GM19023 (cell line): Measurements from ENCODE around the gene CHAF1B.

Experiments used
- ATAC-seq: cut with Tn5 transposase; IDR thresholded peaks from one replicate; pipeline ENCODE4 v1.9.1; 2021; ENCODE audit warnings: mild to moderate bottlenecking, moderate library complexity; ENCODE audit not compliant: unreplicated experiment

Gene CHAF1B

GRCh38 chr21:36460866-36461265 is 75.7 kb downstream of the CHAF1B start:
- ATAC-seq = no peak

- ATAC-seq = no peak
These were observed 76.2 kb downstream of the CHAF1B start for GRCh38 chr21:36461277-36461917.

- ATAC-seq = no peak
These were observed 76.8 kb downstream of the CHAF1B start for GRCh38 chr21:36461918-36462486.

- ATAC-seq = no peak
These were observed 78.0 kb downstream of the CHAF1B start for GRCh38 chr21:36463204-36463603.

- no peak for ATAC-seq
These were observed 78.8 kb downstream of the CHAF1B start for GRCh38 chr21:36463991-36464390.

GRCh38 chr21:36464590-36464989 is 79.4 kb downstream of the CHAF1B start:
- ATAC-seq = no peak

- no peak for ATAC-seq
These were observed 80.3 kb downstream of the CHAF1B start for GRCh38 chr21:36465478-36465877.

GRCh38 chr21:36466061-36466511 is 80.9 kb downstream of the CHAF1B start:
- no peak for ATAC-seq
